HG03520 (cell line): ENCODE data around the gene APOL1.
"Not testable (repeated sequence)": the region's sequence is repeated elsewhere in the genome, so short reads cannot be mapped to it uniquely, and the experiment has no call there.

ENCODE experiments used
- ATAC-seq: cut with Tn5 transposase; IDR thresholded peaks from one replicate; pipeline ENCODE4 v1.9.1; 2021; ENCODE audit warnings: mild to moderate bottlenecking, moderate library complexity; ENCODE audit not compliant: unreplicated experiment

Gene APOL1

GRCh38 chr22:36263886-36264664, 11.1 kb downstream of the APOL1 start:
- ATAC-seq = not testable (repeated sequence)

- ATAC-seq = no peak
Measured at GRCh38 chr22:36267058-36267457, 14.1 kb downstream of the APOL1 start.

GRCh38 chr22:36267896-36268485, 15.1 kb downstream of the APOL1 start:
- ATAC-seq = no peak

GRCh38 chr22:36271231-36271630, 18.3 kb downstream of the APOL1 start:
- not testable (repeated sequence) for ATAC-seq

GRCh38 chr22:36271951-36272350, 19.0 kb downstream of the APOL1 start:
- not testable (repeated sequence) for ATAC-seq

GRCh38 chr22:36274531-36274930, 21.6 kb downstream of the APOL1 start:
- no peak for ATAC-seq

- no peak for ATAC-seq
Measured at GRCh38 chr22:36277482-36278291, 24.8 kb downstream of the APOL1 start.

GRCh38 chr22:36279219-36279666, 26.3 kb downstream of the APOL1 start:
- no peak for ATAC-seq

- no peak for ATAC-seq
Measured at GRCh38 chr22:36280379-36280778, 27.4 kb downstream of the APOL1 start.

GRCh38 chr22:36281781-36282327, 28.9 kb downstream of the APOL1 start:
- no peak for ATAC-seq

- ATAC-seq = no peak
Measured at GRCh38 chr22:36282328-36282831, 29.4 kb downstream of the APOL1 start.

- ATAC-seq = no peak
Measured at GRCh38 chr22:36284171-36284571, 31.2 kb downstream of the APOL1 start.

GRCh38 chr22:36285017-36285416, 32.1 kb downstream of the APOL1 start:
- ATAC-seq = no peak

GRCh38 chr22:36285545-36285944, 32.6 kb downstream of the APOL1 start:
- no peak for ATAC-seq

GRCh38 chr22:36286096-36286957, 33.4 kb downstream of the APOL1 start:
- no peak for ATAC-seq

- ATAC-seq = no peak
Measured at GRCh38 chr22:36287881-36288515, 35.1 kb downstream of the APOL1 start.

GRCh38 chr22:36288571-36289405, 35.9 kb downstream of the APOL1 start:
- no peak for ATAC-seq

- no peak for ATAC-seq
Measured at GRCh38 chr22:36289406-36289870, 36.5 kb downstream of the APOL1 start.

GRCh38 chr22:36289948-36290371, 37.0 kb downstream of the APOL1 start:
- ATAC-seq = not testable (repeated sequence)
